HEK293 (cell line): ENCODE results near the gene CHIA.
A peak's percentile ranks its signal among the peaks of the same experiment; 100 is the strongest.
"Not testable (repeated sequence)": the region's sequence is repeated elsewhere in the genome, so short reads cannot be mapped to it uniquely, and the experiment has no call there.

Experiments used
- CTCF ChIA-PET: fragments of 350-600 bp; formaldehyde crosslinking; extraction: SDS; loops from one replicate; lab custom pipeline; 2021; ENCODE audit warnings: antibody characterized with exemption; lab: Yijun Ruan, JAX
- POLR2A ChIA-PET: fragments of 300-600 bp; formaldehyde crosslinking; extraction: SDS; loops from one replicate; lab custom pipeline; 2020; ENCODE audit warnings: antibody characterized with exemption, inconsistent platforms; lab: Yijun Ruan, JAX
- H3K27ac ChIP-seq: fragments of 200-500 bp; sonication (Bioruptor generic); 2 replicates; pipeline ENCODE4 v1.5.1; 2014; ENCODE audit warnings: low read depth, low read length, control low read depth, inconsistent platforms; ENCODE audit errors: extremely low read depth
- H3K36me3 ChIP-seq, 2 experiments: fragments of 200-500 bp in 1 of 2; sonication (Bioruptor generic) in 1 of 2; 1 replicate in 1 of 2; 2 replicates in 1 of 2; pipeline ENCODE4 v1.5.1; 2014 to 2017; ENCODE audit warnings: inconsistent platforms in 2 of 2, low read length in 2 of 2; ENCODE audit not compliant: control insufficient read depth in 2 of 2, insufficient read depth in 1 of 2
- H3K4me1 ChIP-seq: fragments of 200-500 bp; sonication (Bioruptor generic); 2 replicates; pipeline ENCODE4 v1.5.1; 2014; ENCODE audit warnings: mild to moderate bottlenecking, low read length, inconsistent platforms; ENCODE audit not compliant: control insufficient read depth, insufficient read depth
- H3K4me3 ChIP-seq: 2 replicates; pipeline ENCODE4 v1.5.1; 2011; ENCODE audit warnings: low read depth, mild to moderate bottlenecking, control low read depth, low read length, moderate library complexity
- H3K9me3 ChIP-seq: fragments of 200-500 bp; sonication (Bioruptor generic); 2 replicates; pipeline ENCODE4 v1.5.1; 2014; ENCODE audit warnings: low read depth, low read length, inconsistent platforms; ENCODE audit not compliant: control insufficient read depth, insufficient read depth
- SP7 ChIP-seq: fragments of 450-650 bp; formaldehyde crosslinking; IDR thresholded peaks from 2 replicates; pipeline ENCODE4 v1.5.1; 2016; ENCODE audit warnings: missing biosample characterization, missing genetic modification characterization
- TSHZ1 ChIP-seq: fragments of 450-650 bp; formaldehyde crosslinking; IDR thresholded peaks from 2 replicates; pipeline ENCODE4 v1.5.1; 2016; ENCODE audit warnings: missing biosample characterization, missing genetic modification characterization, borderline replicate concordance
- ZBTB17 ChIP-seq: fragments of 450-650 bp; formaldehyde crosslinking; IDR thresholded peaks from 2 replicates; pipeline ENCODE4 v1.5.1; 2016; ENCODE audit warnings: missing biosample characterization, missing genetic modification characterization
- ZNF174 ChIP-seq: fragments of 450-650 bp; formaldehyde crosslinking; IDR thresholded peaks from 2 replicates; pipeline ENCODE4 v1.5.0; 2017; ENCODE audit warnings: missing biosample characterization, mild to moderate bottlenecking, missing genetic modification characterization
- ZNF398 ChIP-seq: fragments of 450-650 bp; formaldehyde crosslinking; IDR thresholded peaks from 2 replicates; pipeline ENCODE4 v1.5.1; 2017; ENCODE audit warnings: missing biosample characterization, missing genetic modification characterization
- ZNF416 ChIP-seq: fragments of 450-650 bp; formaldehyde crosslinking; IDR thresholded peaks from 2 replicates; pipeline ENCODE4 v1.5.1; 2016; ENCODE audit warnings: missing biosample characterization, missing genetic modification characterization
- ZNF510 ChIP-seq: fragments of 450-650 bp; formaldehyde crosslinking; IDR thresholded peaks from 2 replicates; pipeline ENCODE4 v1.5.1; 2018; ENCODE audit warnings: mild to moderate bottlenecking, missing genetic modification characterization, missing biosample characterization; ENCODE audit not compliant: insufficient replicate concordance
- ZNF518A ChIP-seq: fragments of 450-650 bp; formaldehyde crosslinking; conservative IDR thresholded peaks from 2 replicates; pipeline ENCODE4 v1.5.1; 2016; ENCODE audit warnings: low read depth, missing biosample characterization, missing genetic modification characterization
- ZNF624 ChIP-seq: fragments of 450-650 bp; formaldehyde crosslinking; IDR thresholded peaks from 2 replicates; pipeline ENCODE4 v1.5.1; 2017; ENCODE audit warnings: missing biosample characterization, missing genetic modification characterization
- ZNF677 ChIP-seq: fragments of 450-650 bp; IDR thresholded peaks from 2 replicates; pipeline ENCODE4 v1.5.0; 2018; ENCODE audit warnings: missing biosample characterization, mild to moderate bottlenecking, missing genetic modification characterization, moderate library complexity
- ZNF704 ChIP-seq: fragments of 450-650 bp; formaldehyde crosslinking; IDR thresholded peaks from 2 replicates; pipeline ENCODE4 v1.5.1; 2016; ENCODE audit warnings: missing biosample characterization, missing genetic modification characterization
- ZNF837 ChIP-seq: fragments of 450-650 bp; formaldehyde crosslinking; IDR thresholded peaks from 2 replicates; pipeline ENCODE4 v1.5.1; 2016; ENCODE audit warnings: missing biosample characterization, missing genetic modification characterization
- TF ChIP-seq, protein P1 (sequence below): sonication (generic); formaldehyde crosslinking; IDR thresholded peaks from 2 replicates; pipeline ENCODE4 v1.8.1; 2022; ENCODE audit warnings: mild to moderate bottlenecking, moderate library complexity, missing genetic modification reagents
- TF ChIP-seq, protein P2 (sequence below): fragments of 450-650 bp; formaldehyde crosslinking; IDR thresholded peaks from 2 replicates; pipeline ENCODE4 v1.5.1; 2016; ENCODE audit warnings: missing biosample characterization, missing genetic modification characterization, low read depth

The CHIA gene

DNA sequence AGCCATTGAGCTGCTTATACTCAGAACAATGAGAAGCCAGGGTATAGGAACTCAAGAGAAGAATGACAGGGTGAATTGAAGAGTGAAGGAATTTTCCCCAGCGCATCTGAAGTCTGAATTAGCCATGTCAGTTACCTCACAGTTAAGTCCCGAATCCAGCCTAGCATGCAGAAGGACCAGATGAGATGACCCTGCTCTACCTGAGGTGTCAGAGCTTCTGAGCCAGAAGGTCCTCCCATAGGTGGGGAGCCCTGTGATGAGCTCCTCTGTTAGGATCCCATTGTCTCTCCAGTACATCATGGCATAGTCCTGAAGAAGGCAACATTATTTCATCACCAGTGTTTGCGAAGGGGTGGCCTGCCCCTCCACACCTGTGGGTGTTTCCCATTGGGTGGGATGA is 68.7 kb downstream of the CHIA start (continued):
- TF ChIP-seq TSHZ1 (tag by site-specific recombination) (no peak), ZNF510 (tag by site-specific recombination) (no peak), ZNF677 (no peak), ZNF398 (no peak)

- H3K4me1 ChIP-seq, CTCF ChIA-PET, H3K4me3 ChIP-seq, H3K9me3 ChIP-seq, H3K36me3 ChIP-seq, POLR2A ChIA-PET, H3K27ac ChIP-seq: not testable (repeated sequence)
Measured at GRCh38 chr1:111360257-111360656, 69.6 kb downstream of the CHIA start.

- H3K27ac ChIP-seq, result no peak overlapping the region
- H3K4me1 ChIP-seq, result no peaks in the 10 kb centered on the region
- CTCF ChIA-PET, result no interaction called here
- no peaks in the 10 kb centered on the region for H3K36me3 ChIP-seq
- no peak for TF ChIP-seq ZNF837
- TF ChIP-seq, protein P1, sequence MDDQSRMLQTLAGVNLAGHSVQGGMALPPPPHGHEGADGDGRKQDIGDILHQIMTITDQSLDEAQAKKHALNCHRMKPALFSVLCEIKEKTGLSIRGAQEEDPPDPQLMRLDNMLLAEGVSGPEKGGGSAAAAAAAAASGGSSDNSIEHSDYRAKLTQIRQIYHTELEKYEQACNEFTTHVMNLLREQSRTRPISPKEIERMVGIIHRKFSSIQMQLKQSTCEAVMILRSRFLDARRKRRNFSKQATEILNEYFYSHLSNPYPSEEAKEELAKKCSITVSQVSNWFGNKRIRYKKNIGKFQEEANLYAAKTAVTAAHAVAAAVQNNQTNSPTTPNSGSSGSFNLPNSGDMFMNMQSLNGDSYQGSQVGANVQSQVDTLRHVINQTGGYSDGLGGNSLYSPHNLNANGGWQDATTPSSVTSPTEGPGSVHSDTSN, result no peak
- H3K9me3 ChIP-seq, result no peaks in the 10 kb centered on the region
- no peak overlapping the region for H3K4me3 ChIP-seq
- POLR2A ChIA-PET, result no interaction called here
Measured at GRCh38 chr1:111361761-111362160, 71.1 kb downstream of the CHIA start.

- ChIA-PET POLR2A (no interaction called here), CTCF (interaction anchor here (0.7 to 1.2 kb wide), 2 partner anchors 25 to 141 kb away, joined by 3 read pairs; no protein-coding TSS in a partner anchor)
- H3K4me1 ChIP-seq, result no peaks in the 10 kb centered on the region
- no peaks in the 10 kb centered on the region for H3K36me3 ChIP-seq
- no peak overlapping the region for H3K4me3 ChIP-seq
- no peaks in the 10 kb centered on the region for H3K9me3 ChIP-seq
- H3K27ac ChIP-seq, result no peak overlapping the region
- TF ChIP-seq ZNF416 (tag by site-specific recombination) (no peak), ZNF704 (tag by site-specific recombination) (no peak), ZNF518A (tag by site-specific recombination) (peak; percentile 51; the same call in 1 of the 2 replicates), ZNF174 (tag by site-specific recombination) (no peak), ZBTB17 (tag by site-specific recombination) (0 out of 2 replicates have a peak, but pooled peaks have one; percentile 14), ZNF624 (tag by site-specific recombination) (no peak), SP7 (tag by site-specific recombination) (0 out of 2 replicates have a peak, but pooled peaks have one; percentile 15)
- TF ChIP-seq, protein P2, sequence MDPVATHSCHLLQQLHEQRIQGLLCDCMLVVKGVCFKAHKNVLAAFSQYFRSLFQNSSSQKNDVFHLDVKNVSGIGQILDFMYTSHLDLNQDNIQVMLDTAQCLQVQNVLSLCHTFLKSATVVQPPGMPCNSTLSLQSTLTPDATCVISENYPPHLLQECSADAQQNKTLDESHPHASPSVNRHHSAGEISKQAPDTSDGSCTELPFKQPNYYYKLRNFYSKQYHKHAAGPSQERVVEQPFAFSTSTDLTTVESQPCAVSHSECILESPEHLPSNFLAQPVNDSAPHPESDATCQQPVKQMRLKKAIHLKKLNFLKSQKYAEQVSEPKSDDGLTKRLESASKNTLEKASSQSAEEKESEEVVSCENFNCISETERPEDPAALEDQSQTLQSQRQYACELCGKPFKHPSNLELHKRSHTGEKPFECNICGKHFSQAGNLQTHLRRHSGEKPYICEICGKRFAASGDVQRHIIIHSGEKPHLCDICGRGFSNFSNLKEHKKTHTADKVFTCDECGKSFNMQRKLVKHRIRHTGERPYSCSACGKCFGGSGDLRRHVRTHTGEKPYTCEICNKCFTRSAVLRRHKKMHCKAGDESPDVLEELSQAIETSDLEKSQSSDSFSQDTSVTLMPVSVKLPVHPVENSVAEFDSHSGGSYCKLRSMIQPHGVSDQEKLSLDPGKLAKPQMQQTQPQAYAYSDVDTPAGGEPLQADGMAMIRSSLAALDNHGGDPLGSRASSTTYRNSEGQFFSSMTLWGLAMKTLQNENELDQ (tag by site-specific recombination), result no peak
Measured at GRCh38 chr1:111364690-111365089, 74.0 kb downstream of the CHIA start.
